HG03175 (cell line): ENCODE results near the gene ZNF814.
A peak's percentile ranks its signal among the peaks of the same experiment; 100 is the strongest.
"Not testable (repeated sequence)": the region's sequence is repeated elsewhere in the genome, so short reads cannot be mapped to it uniquely, and the experiment has no call there.

Source experiments
- ATAC-seq: cut with Tn5 transposase; IDR thresholded peaks from one replicate; pipeline ENCODE4 v1.9.1; 2021; ENCODE audit warnings: mild to moderate bottlenecking, moderate library complexity; ENCODE audit not compliant: unreplicated experiment

ZNF814 gene

GRCh38 chr19:57888560-57889231 is at the start of gene ZNF814:
Gene ZNF814, minus strand, starts transcription at chr19:57889037. Its CDS starts 235 bp downstream, at chr19:57888802.
- peak; percentile 87 for ATAC-seq

GRCh38 chr19:57935731-57936130 is 46.9 kb upstream of the ZNF814 start:
- ATAC-seq, result no peak

GRCh38 chr19:57934820-57935665 is 46.2 kb upstream of the ZNF814 start, which contains the start of gene ZNF418:
Gene ZNF418, minus strand, starts transcription at chr19:57935402. Its CDS starts 1,580 bp downstream, at chr19:57933822.
- ATAC-seq, result peak; percentile 70

GRCh38 chr19:57927587-57927986 is 38.8 kb upstream of the ZNF814 start:
- ATAC-seq, result no peak

GRCh38 chr19:57916168-57916995 is 27.5 kb upstream of the ZNF814 start, which contains the start of gene ZNF417:
Gene ZNF417, minus strand, starts transcription at chr19:57916592. Its CDS starts 181 bp downstream, at chr19:57916411.
- peak; percentile 98 for ATAC-seq

- ATAC-seq, result no peak
Measured at GRCh38 chr19:57914531-57914930, 25.7 kb upstream of the ZNF814 start.

- ATAC-seq, result no peak
Measured at GRCh38 chr19:57907394-57907793, 18.6 kb upstream of the ZNF814 start.

GRCh38 chr19:57905258-57905657 is 16.4 kb upstream of the ZNF814 start:
- no peak for ATAC-seq

GRCh38 chr19:57903618-57904184 is 14.9 kb upstream of the ZNF814 start:
- ATAC-seq, result no peak

GRCh38 chr19:57900311-57900710 is 11.5 kb upstream of the ZNF814 start:
- ATAC-seq, result no peak

GRCh38 chr19:57890706-57891105 is 1.9 kb upstream of the ZNF814 start:
- ATAC-seq, result not testable (repeated sequence)

GRCh38 chr19:57888107-57888559 is 704 bp downstream of the ZNF814 start:
- ATAC-seq, result no peak

- ATAC-seq, result no peak
Measured at GRCh38 chr19:57887195-57887941, 1.5 kb downstream of the ZNF814 start.

- no peak for ATAC-seq
Measured at GRCh38 chr19:57886046-57886445, 2.8 kb downstream of the ZNF814 start.

- not testable (repeated sequence) for ATAC-seq
Measured at GRCh38 chr19:57873883-57874799, 14.7 kb downstream of the ZNF814 start.

- ATAC-seq, result no peak
Measured at GRCh38 chr19:57872450-57872849, 16.4 kb downstream of the ZNF814 start.

- no peak for ATAC-seq
Measured at GRCh38 chr19:57870225-57870624, 18.6 kb downstream of the ZNF814 start.

- not testable (repeated sequence) for ATAC-seq
Measured at GRCh38 chr19:57869655-57870054, 19.2 kb downstream of the ZNF814 start.
